BE2C (cell line): ENCODE results near the gene SNX33.
A peak's percentile ranks its signal among the peaks of the same experiment; 100 is the strongest.

Experiments
- DNase-seq: peaks from one replicate; pipeline ENCODE4 v3.0.0-alpha.2; 2020
- H3K27me3 ChIP-seq: fragments of 250-450 bp; sonication (Bioruptor Pico); 2 replicates; pipeline ENCODE4 v1.5.1; 2020; ENCODE audit warnings: mild to moderate bottlenecking
- H3K36me3 ChIP-seq: fragments of 250-450 bp; sonication (Bioruptor Pico); 2 replicates; pipeline ENCODE4 v1.5.1; 2020; ENCODE audit warnings: mild to moderate bottlenecking
- H3K4me1 ChIP-seq: fragments of 250-450 bp; sonication (Bioruptor Pico); 2 replicates; pipeline ENCODE4 v1.5.1; 2020
- H3K4me3 ChIP-seq: 2 replicates; pipeline ENCODE4 v1.5.1; 2011; ENCODE audit warnings: low read depth, low read length
- H3K9me3 ChIP-seq: fragments of 250-450 bp; sonication (Bioruptor Pico); 2 replicates; pipeline ENCODE4 v1.5.1; 2020
- TF ChIP-seq, protein P1 (sequence below): IDR thresholded peaks from 2 replicates; pipeline ENCODE4 v1.5.1; 2012; ENCODE audit warnings: mild to moderate bottlenecking, low read depth, low read length

Gene SNX33

DNA sequence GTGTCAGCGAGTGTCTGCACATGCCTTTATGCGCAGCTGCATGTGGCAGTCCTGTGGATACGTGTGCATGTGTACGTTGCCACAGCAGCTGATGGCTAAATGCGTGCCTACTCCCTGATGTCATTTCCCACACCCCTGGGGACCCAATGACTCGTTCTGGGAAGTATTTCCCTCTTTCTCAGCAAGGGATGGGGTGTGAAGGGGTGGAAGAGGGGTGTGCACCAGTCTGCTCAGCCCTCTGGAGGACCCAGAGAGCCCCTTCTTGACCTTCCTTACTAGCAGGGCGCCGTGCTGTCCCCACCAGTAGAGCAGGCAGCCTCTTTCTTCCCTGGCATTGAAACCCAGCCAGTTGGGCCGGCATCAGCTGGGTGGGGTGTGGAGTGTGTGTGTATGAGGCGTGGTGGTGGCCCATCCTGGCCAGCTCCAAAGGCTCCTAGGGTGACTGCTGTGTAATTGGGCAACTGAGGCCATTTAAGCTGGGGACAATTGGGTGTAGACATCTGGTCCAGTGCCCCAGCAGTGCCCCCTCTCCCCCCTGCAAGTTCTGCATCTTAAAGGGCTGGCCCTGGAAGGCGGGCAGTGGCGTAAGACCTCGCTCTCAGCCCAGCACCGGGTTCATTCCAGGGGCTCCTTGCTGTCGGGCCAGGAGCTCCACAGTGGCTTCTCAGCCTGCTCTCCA lies 19.2 kb downstream of the SNX33 start:
- no peak overlapping the region for H3K4me3 ChIP-seq
- H3K4me1 ChIP-seq = no peaks in the 10 kb centered on the region
- H3K27me3 ChIP-seq = no peaks in the 10 kb centered on the region
- no peak for DNase-seq
- no peaks in the 10 kb centered on the region for H3K36me3 ChIP-seq
- TF ChIP-seq, protein P1, sequence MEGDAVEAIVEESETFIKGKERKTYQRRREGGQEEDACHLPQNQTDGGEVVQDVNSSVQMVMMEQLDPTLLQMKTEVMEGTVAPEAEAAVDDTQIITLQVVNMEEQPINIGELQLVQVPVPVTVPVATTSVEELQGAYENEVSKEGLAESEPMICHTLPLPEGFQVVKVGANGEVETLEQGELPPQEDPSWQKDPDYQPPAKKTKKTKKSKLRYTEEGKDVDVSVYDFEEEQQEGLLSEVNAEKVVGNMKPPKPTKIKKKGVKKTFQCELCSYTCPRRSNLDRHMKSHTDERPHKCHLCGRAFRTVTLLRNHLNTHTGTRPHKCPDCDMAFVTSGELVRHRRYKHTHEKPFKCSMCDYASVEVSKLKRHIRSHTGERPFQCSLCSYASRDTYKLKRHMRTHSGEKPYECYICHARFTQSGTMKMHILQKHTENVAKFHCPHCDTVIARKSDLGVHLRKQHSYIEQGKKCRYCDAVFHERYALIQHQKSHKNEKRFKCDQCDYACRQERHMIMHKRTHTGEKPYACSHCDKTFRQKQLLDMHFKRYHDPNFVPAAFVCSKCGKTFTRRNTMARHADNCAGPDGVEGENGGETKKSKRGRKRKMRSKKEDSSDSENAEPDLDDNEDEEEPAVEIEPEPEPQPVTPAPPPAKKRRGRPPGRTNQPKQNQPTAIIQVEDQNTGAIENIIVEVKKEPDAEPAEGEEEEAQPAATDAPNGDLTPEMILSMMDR = no peak
- H3K9me3 ChIP-seq = no peaks in the 10 kb centered on the region

DNA sequence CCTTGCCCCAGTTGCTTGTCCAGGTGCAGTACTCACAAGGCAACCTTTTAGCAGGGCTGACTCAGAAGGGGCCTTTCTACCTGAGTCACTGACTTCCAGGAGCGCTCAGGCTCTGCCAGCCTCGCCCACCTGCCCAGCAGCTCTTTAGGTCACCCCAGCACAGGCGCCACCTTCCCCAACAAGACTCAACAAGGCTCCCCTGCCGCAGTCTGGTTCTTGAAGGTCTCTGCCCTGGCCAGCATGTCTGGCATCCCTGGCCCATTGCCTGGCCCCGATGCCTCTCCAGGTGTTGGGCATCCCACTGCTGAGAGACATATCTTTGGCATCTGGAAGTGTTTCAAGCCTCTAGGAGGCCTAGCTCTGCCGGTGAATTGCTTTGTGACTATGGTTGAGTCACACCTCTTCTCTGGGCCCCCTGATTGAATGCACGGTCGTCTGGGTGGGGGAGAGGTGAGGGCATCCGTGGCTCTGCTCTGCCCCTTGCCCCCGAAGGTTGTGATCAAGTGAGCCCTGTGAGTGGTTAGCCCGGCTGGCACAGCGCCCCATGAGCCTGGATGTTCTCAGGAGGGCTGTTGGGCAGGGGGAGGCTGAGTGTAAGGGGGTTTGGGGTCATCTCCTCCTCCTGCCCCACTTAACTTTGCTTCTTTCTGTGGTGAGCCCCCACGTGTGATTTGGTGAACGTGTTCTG lies 21.6 kb downstream of the SNX33 start:
- no peak for DNase-seq
- TF ChIP-seq, protein P1 = no peak

DNA sequence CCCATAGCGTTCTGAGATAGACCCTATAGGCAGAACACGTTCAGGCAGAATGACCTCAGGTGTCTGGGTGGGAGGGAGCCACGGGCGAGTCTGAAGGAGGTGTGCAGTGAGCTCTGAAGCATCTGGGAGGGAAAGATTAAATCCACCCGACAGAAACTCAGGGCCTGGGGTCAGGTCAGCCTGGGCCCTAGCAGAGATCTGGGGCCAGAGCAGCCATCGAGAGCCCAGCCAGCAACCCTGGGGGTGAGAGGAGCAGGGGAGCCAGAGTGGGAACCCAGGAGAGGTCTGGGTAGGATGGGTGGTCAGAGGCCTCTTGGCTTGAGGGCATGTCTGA lies 22.1 kb downstream of the SNX33 start:
- TF ChIP-seq, protein P1 = no peak
- Histone ChIP-seq H3K4me1 (peaks cover 16% of the 10 kb centered on the region), H3K27me3 (no peaks in the 10 kb centered on the region), H3K9me3 (no peaks in the 10 kb centered on the region), H3K4me3 (no peak overlapping the region), H3K36me3 (no peaks in the 10 kb centered on the region)
- DNase-seq = no peak

More for the DNA sequence above, 21.6 kb downstream of the SNX33 start:
- H3K36me3 ChIP-seq = no peaks in the 10 kb centered on the region
- H3K4me3 ChIP-seq = no peak overlapping the region
- H3K27me3 ChIP-seq = no peaks in the 10 kb centered on the region
- H3K4me1 ChIP-seq = peaks cover 16% of the 10 kb centered on the region
- H3K9me3 ChIP-seq = no peaks in the 10 kb centered on the region

DNA sequence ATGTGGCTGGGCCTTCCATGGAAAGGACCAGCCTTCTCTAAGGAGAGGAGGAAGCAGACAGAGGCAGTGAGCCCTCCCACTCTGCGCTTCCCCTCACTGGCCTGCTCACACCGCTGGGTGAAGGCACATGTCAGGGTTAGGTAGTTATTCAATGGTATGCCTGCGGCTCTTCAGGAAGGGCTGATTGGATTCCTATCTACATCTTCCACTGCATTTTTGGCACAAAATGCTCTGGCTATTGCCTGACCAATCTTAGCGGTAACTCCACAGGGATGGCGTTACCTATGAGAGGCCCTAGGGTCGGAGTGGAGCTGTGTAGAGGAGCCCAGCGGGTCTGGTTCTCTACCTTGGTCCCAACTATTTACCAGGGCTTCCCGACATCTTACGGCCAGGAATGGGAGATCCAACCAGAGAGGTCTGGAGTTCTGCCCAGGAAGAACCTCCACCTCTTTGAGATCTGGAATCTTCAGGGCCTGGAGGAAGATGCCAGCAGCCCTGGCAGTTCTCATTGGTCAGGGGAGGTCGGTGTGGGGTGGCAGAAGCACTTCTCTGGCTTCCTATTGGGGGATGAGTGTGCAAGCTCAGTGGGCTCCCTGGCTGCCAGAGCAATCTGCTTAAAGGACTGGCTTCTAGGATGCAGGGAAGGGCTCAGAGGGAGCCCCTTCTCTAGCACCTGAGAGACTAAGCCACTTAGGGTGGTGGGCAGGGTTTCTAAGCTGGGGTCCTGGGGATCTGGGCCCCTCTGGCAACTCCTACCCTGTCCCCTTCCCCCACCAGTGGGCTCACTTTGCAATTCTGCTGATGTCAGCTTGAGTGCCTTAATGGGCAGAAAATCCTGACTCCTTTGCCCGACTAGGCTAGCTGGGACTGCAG lies 24.3 kb downstream of the SNX33 start:
- DNase-seq = no peak
- TF ChIP-seq, protein P1 = no peak
- Histone ChIP-seq H3K9me3 (no peaks in the 10 kb centered on the region), H3K4me1 (peaks cover 16% of the 10 kb centered on the region), H3K4me3 (no peak overlapping the region), H3K27me3 (no peaks in the 10 kb centered on the region), H3K36me3 (no peaks in the 10 kb centered on the region)

DNA sequence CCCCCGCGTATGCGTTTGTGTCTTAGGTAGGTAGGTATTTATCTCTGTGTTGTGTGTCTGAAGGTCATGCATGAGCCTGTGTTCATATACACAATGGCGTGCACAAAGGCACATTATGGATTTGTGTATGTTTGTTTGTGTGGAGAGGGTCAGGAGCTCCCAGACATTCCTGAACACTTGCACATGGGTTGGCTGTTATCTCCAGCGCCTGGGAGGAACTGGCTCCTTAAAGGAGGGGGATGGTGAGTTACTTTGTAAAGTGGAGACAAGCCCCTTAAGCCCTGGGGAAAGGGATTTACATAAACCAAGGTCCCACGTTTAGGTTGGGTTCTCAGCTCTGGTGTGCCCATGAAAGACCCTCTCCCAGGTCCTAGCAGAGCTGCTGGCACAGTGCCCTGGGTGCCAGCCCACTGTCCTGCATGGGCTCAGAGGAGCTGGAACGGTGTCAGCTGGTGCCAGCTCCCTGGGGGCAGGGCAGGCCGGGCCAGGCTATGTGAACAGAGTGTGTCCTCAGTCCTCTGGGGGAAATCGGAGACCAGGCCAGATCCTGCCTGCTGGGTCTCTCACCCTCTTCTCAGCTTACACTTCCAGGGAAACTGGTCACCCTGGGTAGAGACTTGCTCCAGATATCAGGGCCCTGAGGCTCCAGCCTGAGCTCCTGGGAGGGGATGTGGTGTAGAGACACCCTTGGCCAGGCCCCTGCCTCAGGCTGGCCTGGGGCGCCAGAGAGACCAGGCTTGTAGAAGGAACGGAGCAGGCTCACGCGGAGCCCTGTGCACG lies 25.1 kb downstream of the SNX33 start:
- no peak overlapping the region for H3K4me3 ChIP-seq
- TF ChIP-seq, protein P1 = no peak
- peak; percentile 56 for DNase-seq

More for the DNA sequence above, 25.1 kb downstream of the SNX33 start:
- Histone ChIP-seq H3K9me3 (no peaks in the 10 kb centered on the region), H3K36me3 (no peaks in the 10 kb centered on the region), H3K27me3 (no peaks in the 10 kb centered on the region), H3K4me1 (peaks cover 16% of the 10 kb centered on the region)
